NCI-H460 (cell line): ENCODE measurements around the gene DPH6. TPM values are rescaled to one million over a fixed set of nuclear protein-coding genes. Genes with fewer than 3 reads are reported as not detected.

Source experiments
- DNase-seq: peaks from one replicate; pipeline ENCODE4 v3.0.0-alpha.2; 2016; ENCODE audit warnings: low read depth; ENCODE audit errors: extremely low read depth
- total RNA-seq: library from RNA; depleted of rRNA; stranded (reverse); fragments of >200 nt; shearing (Covaris generic); gene quantifications from 2 replicates; pipeline ENCODE4 v1.2.3, GENCODE V29; 2014

Gene DPH6
- total RNA-seq, 1 experiment from 2014 or later: 21.7 TPM

DNA sequence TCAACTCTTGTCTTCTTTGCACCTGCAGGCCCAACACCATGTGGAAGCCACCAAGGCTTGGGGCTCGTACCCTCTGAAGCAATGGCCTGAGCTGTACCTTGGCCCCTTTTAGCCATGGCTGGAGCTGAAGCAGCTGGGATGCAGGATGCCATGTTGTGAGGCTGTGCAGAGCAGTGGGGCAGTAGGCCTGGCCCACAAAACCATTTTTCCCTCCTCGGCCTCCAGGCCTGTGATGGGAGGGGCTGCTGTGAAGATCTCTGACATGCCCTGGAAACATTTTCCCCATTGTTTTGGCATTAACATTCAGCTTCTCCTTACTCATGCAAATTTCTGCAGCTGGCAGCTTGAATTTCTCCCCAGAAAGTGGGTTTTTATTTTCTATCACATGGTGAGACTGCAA lies 58.5 kb downstream of the DPH6 start:
- DNase-seq: no peak

DNA sequence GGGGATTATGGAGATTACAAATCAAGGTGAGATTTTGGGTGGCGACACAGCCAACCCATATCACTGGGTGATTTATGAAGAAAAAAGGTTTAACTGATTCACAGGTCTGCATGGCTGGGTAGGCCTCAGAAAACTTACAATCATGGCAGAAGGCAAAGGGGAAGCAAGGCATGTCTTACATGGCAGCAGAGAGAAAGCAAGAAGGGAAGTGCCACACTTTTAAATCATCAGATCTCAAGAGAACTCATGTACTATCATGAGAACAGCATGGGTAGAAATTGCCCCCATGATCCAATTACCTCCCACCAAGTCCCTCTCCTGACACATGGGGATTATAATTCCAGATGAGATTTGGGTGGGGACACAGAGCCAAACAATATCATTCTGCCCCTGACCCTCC lies 59.7 kb downstream of the DPH6 start:
- no peak for DNase-seq

DNA sequence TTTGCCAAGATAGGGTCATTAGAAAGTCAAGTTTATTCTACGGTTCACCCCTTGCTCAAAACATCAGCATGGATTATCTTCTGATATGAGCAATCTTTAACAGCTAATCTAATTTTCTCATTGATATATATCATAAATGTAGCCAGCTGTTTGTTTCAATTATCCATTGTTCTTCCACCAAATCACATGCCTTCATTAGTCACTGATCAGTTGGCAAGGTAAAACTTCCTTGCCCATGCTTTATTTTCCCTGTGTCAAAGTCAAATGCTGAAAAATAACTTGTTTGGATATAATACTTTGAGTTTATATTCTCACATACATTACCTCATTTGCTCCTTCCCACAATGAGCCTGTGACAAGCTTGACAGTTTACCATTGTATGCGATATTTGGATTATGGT lies 60.6 kb downstream of the DPH6 start:
- no peak for DNase-seq

- DNase-seq: no peak
Measured at GRCh38 chr15:35484231-35484945, 61.6 kb downstream of the DPH6 start.

- DNase-seq: peak; percentile 85
Measured at GRCh38 chr15:35481992-35482391, 64.0 kb downstream of the DPH6 start.

GRCh38 chr15:35481064-35481463 lies 64.9 kb downstream of the DPH6 start:
- no peak for DNase-seq

- no peak for DNase-seq
Measured at GRCh38 chr15:35479423-35479822, 66.5 kb downstream of the DPH6 start.

DNA sequence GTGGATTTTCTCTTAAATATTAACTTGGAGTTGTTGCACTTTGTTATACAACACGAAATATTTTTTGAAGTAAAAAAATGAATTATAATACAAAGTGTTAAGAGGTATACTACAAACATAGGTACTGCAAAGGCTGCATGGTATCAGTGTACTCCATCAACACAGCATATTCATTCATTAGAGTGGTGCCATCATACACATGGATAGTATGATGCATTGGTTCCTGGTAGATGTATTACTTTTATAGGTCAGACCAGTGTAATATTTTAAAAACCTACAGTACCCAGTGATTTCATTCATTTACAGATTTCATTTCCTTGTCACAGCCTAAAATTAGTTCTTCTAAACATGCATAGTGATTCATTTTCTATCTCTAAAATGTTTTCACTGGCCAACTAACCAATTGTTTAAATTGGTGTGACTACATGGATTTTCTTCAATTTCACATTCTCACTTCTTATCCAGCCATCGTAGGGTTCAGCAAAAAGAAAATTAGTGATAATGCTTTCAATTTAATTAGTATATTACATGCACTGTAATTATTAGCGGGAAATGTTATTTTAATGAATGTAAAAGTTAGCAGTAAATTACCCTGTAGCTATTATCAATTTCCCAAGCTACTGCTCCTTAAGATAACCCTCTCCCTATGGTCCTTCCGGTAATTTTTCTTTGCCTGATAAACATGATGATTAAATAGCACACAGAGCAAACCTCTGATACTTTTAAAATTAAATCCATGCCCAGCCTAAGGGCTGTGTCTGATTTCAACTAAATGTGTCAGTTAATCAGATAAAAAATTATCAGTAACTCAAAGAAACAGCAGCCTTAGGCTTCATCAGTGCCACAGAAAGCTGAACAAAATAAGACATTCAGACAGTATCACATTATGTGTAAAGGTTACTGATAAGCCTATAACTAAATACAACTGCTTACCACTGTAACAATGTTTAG lies 68.4 kb downstream of the DPH6 start:
- DNase-seq: no peak

DNA sequence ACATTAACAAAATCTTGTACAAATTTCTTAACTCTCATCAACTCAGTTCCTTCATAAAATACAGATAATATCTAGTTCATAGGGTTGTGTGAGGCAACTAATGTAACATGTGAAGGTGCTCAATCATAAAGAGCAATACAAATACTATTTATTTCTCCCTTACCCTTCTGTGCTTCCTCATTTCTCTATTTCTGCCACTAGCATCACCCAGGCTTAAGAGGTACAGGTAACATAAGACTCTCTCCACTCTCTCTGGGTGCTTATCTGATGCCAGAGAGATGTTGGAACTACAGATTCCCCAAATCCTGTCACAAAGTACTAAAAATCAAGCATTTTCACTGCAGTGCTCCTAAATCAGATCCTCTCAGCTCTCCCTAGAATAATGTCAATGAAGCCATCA lies 74.9 kb downstream of the DPH6 start:
- DNase-seq: no peak

- no peak for DNase-seq
Measured at GRCh38 chr15:35470441-35470840, 75.5 kb downstream of the DPH6 start.

- DNase-seq: no peak
Measured at GRCh38 chr15:35466476-35466875, 79.5 kb downstream of the DPH6 start.

- no peak for DNase-seq
Measured at GRCh38 chr15:35465783-35466182, 80.2 kb downstream of the DPH6 start.

DNA sequence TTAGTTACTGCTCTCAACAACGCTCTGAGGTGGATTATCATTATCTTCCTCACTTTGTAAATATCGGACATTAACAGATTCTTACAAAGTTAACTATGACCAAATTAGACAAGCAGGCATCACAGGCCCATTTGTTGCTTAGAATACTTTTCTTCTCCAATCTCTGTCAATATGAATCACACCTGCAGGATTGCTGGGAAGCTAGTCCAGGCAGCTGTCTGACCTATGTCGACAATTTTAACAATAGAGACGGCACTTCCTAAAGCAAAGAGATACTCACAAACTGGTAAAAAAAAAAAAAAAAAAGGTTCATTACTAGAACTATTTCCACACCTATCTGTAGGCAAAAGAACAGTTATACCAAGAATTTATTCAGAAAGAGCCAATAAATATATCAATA lies 85.3 kb downstream of the DPH6 start:
- DNase-seq: no peak

GRCh38 chr15:35458176-35458856 lies 87.6 kb downstream of the DPH6 start:
- DNase-seq: no peak

DNA sequence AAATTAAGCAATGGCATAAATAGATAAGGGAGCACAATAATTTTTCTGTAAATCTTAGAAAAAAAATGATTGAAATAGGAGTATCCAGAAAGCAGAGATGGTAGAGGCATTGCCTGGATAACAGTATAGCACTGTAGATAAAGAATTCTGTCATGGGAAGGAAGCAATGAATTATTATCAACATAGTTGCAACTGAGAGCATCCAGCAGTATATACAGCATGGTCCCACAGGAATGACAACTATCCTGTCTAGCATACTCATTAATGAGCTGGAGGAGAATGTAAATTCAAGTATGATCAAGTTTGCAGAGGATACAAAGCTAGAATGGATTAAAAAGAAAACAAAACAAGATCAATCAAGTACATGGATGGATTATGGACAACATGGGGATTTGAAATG lies 90.8 kb downstream of the DPH6 start:
- DNase-seq: no peak

DNA sequence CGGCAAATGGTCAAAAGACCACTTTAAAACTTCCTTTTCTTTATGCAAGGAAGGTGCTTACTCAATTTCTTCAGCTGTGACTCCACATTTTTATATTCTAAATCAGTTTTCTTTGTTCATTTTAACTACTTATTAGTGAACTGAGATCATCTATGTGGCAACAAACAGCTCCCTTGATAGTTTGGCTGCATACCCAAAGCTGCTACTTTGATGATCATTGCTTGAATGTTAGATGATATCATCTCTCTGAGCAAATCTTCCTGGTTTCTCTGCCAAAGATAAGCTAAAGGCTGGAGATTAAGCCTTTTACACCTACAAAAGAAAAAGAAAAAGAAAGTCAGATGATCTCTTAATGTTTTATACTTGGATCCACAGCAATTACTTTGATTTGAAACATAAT lies 95.5 kb downstream of the DPH6 start:
- DNase-seq: no peak

DNA sequence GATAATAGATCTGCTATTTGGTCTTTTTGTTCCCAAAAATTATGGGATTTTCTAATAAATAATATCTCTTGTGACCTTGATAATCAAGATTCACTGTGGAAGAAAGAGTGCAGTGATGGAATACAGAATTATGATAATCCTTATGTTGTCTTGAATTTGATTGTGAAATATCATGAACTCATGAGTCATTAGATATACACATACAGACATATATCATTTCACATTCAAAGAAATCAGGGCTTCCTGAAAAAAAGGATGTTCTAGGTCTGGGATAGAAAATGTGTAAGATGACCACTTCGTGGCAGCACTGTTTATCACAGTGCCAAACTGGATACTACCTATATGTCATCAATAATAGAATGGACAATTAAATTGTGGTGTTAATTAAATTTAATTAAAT lies 97.7 kb downstream of the DPH6 start:
- DNase-seq: no peak

- no peak for DNase-seq
Measured at GRCh38 chr15:35445891-35446290, 100.1 kb downstream of the DPH6 start.

DNA sequence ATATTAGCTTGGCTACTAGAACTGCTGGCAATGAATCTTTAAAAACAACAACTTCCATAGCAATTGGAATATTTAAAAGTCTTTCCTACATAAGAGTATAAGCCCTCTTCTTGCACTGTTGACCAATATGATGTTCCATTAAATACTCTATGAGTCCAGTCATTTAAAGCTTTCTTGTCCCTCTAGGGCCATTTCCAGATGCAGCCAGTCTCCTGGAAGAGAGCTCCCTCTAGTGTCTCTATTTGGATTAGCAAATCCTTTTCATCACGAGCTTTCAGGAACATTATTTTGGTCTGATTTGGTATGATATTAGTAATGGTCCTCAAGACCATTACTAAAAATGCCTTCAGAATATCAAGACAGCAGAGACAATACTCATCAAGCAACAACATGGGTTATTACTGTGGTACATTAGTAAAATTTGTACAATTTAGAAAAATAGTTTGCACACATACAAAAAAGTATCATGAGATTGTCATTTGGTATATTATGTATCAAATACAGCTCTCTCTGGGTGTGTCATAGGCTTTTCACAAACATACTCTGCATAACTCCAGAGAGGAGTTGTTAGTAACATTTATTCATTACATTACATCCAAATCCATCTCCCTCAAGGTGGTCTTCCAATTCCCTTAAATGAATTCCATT lies 101.3 kb downstream of the DPH6 start:
- peak; percentile 62 for DNase-seq

- no peak for DNase-seq
Measured at GRCh38 chr15:35443376-35443775, 102.6 kb downstream of the DPH6 start.

GRCh38 chr15:35442742-35443141 lies 103.2 kb downstream of the DPH6 start:
- DNase-seq: no peak
